Kidney glomerular epithelial cell (primary cell): ENCODE data around the gene SFSWAP.
"Not testable (repeated sequence)": the region's sequence is repeated elsewhere in the genome, so short reads cannot be mapped to it uniquely, and the experiment has no call there.

ENCODE experiments used
- DNase-seq: peaks from one replicate; lab custom pipeline; 2025; lab: John Stamatoyannopoulos, UW

The SFSWAP gene

GRCh38 chr12:131710464-131711457 is at the start of gene SFSWAP:
SFSWAP (plus strand) TSS chr12:131711090; CDS start chr12:131711230, 140 bp downstream.
- DNase-seq, result peak; percentile 66

- not testable (repeated sequence) for DNase-seq
Measured at GRCh38 chr12:131661170-131661985, 49.5 kb upstream of the SFSWAP start.

- DNase-seq, result not testable (repeated sequence)
Measured at GRCh38 chr12:131661986-131662288, 49.0 kb upstream of the SFSWAP start.

- not testable (repeated sequence) for DNase-seq
Measured at GRCh38 chr12:131662346-131662745, 48.5 kb upstream of the SFSWAP start.

- DNase-seq, result not testable (repeated sequence)
Measured at GRCh38 chr12:131665666-131666065, 45.2 kb upstream of the SFSWAP start.

GRCh38 chr12:131666486-131666885 is 44.4 kb upstream of the SFSWAP start:
- DNase-seq, result not testable (repeated sequence)

- DNase-seq, result not testable (repeated sequence)
Measured at GRCh38 chr12:131666978-131667601, 43.8 kb upstream of the SFSWAP start.

GRCh38 chr12:131671276-131671675 is 39.6 kb upstream of the SFSWAP start:
- DNase-seq, result no peak

GRCh38 chr12:131671871-131672270 is 39.0 kb upstream of the SFSWAP start:
- DNase-seq, result no peak

GRCh38 chr12:131672311-131672940 is 38.5 kb upstream of the SFSWAP start:
- no peak for DNase-seq

GRCh38 chr12:131672941-131673887 is 37.7 kb upstream of the SFSWAP start:
- no peak for DNase-seq

- no peak for DNase-seq
Measured at GRCh38 chr12:131673888-131674257, 37.0 kb upstream of the SFSWAP start.

- DNase-seq, result no peak
Measured at GRCh38 chr12:131674373-131674772, 36.5 kb upstream of the SFSWAP start.

- no peak for DNase-seq
Measured at GRCh38 chr12:131675126-131676080, 35.5 kb upstream of the SFSWAP start.

GRCh38 chr12:131676544-131676943 is 34.3 kb upstream of the SFSWAP start:
- no peak for DNase-seq

- not testable (repeated sequence) for DNase-seq
Measured at GRCh38 chr12:131677067-131677466, 33.8 kb upstream of the SFSWAP start.

- DNase-seq, result no peak
Measured at GRCh38 chr12:131677699-131678098, 33.2 kb upstream of the SFSWAP start.

GRCh38 chr12:131678389-131679181 is 32.3 kb upstream of the SFSWAP start:
- not testable (repeated sequence) for DNase-seq

GRCh38 chr12:131679186-131679585 is 31.7 kb upstream of the SFSWAP start:
- DNase-seq, result not testable (repeated sequence)
